Hindlimb muscle (tissue), 1 donor: ENCODE results near the gene IFIT1B. TPM values are rescaled to one million over a fixed set of nuclear protein-coding genes. Genes with fewer than 3 reads are reported as not detected.
"Not testable (repeated sequence)": the region's sequence is repeated elsewhere in the genome, so short reads cannot be mapped to it uniquely, and the experiment has no call there.

ENCODE experiments used
- DNase-seq: peaks from one replicate; pipeline ENCODE4 v3.0.0-alpha.2; 2013
- polyA plus RNA-seq: library from polyadenylated mRNA; unstranded; fragments of 120-200 nt; gene quantifications from one replicate; pipeline ENCODE4 v1.2.1, GENCODE V29; 2013; ENCODE audit not compliant: insufficient read length

The IFIT1B gene
- polyA plus RNA-seq, 1 donor = 0.25 TPM

DNA sequence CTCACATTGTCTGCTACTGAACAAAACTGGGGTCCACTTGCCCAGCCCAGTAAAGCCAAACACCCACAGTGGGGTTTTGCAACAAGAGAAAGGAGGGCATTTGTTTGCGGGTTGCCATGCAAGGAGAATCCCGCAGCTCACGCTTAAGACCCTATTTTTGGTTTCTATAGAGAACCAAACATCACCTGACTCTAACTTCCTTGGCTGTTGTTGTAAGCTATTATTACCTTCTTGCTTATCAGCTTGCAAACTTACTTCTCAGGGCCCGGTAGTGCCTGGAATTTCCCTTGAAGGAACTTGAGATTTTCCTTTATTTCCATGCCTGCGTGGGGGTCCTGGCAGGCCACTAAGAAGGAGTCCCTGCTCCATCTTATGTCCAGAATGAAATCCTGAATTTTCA lies 29.4 kb upstream of the IFIT1B start:
- DNase-seq = no peak

DNA sequence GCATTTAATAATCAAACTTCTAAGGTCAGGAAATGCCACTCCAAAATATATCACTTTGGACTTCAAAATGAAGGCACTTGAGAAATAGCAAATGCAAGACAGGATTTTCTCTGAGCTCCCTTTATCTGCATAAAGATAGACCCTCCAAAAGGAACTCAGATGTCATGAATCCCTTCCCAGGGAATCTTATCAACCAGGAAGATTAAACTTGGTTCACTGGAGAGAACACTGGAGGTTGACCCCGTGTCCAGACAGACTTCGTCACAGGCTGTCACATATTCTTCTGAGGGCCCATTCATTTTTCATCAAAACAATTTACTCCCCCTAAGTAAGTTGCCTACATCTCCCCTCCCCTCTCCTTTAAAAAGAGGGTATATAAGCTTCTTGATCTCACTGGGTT lies 28.9 kb upstream of the IFIT1B start:
- DNase-seq = no peak

- DNase-seq = not testable (repeated sequence)
Measured at GRCh38 chr10:89350631-89351315, 27.1 kb upstream of the IFIT1B start.

DNA sequence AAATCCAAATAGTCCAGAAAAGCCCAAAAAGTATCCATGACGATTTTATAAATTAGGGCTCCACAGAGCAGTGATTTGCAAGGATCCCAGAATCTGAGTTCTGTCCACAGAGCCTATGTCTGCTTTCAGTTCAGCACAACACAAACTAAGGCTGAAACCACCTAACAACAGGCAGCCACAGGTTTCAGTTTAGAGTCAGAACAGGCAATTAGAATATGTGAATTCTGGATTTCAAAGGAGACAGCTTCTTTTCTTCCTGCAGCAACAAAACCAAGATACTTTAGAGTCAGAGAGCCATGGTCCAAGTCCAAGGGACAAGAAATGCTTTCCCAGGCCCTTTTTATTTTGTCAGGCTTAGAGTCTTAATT lies 26.5 kb upstream of the IFIT1B start:
- DNase-seq = no peak

GRCh38 chr10:89351780-89352597 lies 25.9 kb upstream of the IFIT1B start:
- no peak for DNase-seq

GRCh38 chr10:89352802-89353201 lies 25.1 kb upstream of the IFIT1B start:
- DNase-seq = no peak

GRCh38 chr10:89355394-89355931 lies 22.4 kb upstream of the IFIT1B start:
- no peak for DNase-seq

DNA sequence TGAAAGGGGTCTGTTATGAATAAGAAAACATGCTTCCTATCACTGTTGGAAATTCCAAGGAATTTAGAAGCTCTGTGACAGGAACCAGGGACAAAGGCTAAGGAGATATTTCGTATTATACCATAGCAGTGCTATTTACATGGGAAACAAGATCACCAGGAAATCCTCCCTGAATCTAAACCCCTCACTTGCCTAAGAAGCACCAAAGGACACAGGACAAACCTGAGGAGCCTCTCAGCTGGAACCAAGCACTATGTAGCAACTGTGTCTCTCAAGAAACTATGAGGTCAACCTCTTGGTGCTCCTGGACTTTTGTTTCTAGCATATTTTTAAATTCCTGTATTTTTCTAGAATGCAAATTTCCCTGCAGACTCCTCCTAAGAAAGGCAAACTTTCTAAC lies 20.8 kb upstream of the IFIT1B start:
- DNase-seq = no peak

DNA sequence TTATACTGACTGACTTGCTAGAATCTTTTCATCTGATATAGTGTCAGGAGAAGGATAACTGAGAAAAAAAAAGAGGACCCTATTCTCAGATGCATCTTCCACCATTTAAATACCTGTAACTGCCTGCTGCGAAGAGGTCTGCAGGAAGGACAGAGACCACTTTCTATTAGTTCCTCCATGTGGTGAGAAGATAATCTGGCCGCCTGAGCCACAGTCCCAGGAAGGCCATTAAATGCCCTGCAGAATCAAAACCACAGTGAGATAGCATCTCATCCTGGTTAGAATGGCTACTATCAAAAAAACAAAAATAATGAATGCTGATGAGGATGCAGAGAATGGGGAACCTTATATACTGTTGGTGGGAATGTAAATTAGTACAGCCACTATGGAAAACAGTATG lies 19.9 kb upstream of the IFIT1B start:
- DNase-seq = no peak

GRCh38 chr10:89360157-89360556 lies 17.7 kb upstream of the IFIT1B start:
- no peak for DNase-seq

GRCh38 chr10:89362929-89363328 lies 14.9 kb upstream of the IFIT1B start:
- DNase-seq = no peak

DNA sequence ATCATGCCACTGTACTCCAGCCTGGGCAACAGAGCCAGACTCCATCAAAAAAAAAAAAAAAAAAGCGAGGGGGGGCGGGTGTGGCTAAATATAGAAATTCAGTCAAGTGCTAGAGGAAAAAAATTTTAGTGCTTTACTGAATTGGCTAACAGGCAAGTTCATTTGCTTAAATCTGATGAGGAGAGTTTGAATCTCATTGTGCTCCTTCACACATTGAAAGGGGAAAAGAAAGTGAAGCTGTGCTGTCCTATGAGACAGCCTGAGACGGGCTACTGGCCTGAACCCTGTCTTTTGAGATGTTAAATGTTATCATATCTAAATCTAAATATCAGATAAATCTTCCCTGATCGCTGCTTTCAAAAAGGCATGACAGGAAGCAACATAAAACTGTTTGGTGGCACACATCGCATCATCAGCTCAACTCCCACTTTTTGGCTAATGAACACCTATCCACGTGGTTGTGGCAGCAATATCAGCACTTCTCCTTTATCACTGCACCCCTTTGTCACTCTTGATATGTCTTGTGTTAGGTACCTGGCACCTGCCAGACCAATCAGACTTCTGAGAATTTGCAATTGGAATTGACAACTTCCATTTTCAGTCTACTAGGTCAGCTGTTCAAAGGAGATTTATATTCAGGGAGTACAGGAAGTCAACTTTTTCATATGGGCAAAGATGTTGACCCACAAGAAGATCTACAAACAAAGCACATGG lies 14.0 kb upstream of the IFIT1B start:
- DNase-seq = no peak

- no peak for DNase-seq
Measured at GRCh38 chr10:89364531-89364930, 13.3 kb upstream of the IFIT1B start.

- no peak for DNase-seq
Measured at GRCh38 chr10:89367529-89367928, 10.3 kb upstream of the IFIT1B start.

GRCh38 chr10:89368129-89368528 lies 9.7 kb upstream of the IFIT1B start:
- DNase-seq = no peak

- DNase-seq = peak; percentile 54
Measured at GRCh38 chr10:89369156-89370105, 8.4 kb upstream of the IFIT1B start.

DNA sequence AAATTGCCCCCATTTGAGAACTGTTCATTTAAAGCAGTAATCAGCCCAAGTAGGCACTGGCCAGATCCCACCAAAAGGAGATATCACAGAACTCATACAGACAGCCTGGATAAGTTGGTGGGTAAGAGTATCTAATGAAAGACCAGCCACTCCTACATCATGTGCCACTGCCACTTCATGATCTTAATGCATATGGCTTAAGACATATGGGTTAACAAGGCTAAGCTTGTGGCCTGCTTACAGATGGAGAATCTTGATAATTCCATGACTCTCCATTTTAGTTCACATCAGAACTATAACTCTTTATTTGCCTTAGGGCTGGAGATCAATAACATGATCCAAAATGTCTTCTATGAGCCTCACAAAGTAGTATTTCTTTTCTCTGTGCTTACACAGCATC lies 6.8 kb upstream of the IFIT1B start:
- DNase-seq = no peak

DNA sequence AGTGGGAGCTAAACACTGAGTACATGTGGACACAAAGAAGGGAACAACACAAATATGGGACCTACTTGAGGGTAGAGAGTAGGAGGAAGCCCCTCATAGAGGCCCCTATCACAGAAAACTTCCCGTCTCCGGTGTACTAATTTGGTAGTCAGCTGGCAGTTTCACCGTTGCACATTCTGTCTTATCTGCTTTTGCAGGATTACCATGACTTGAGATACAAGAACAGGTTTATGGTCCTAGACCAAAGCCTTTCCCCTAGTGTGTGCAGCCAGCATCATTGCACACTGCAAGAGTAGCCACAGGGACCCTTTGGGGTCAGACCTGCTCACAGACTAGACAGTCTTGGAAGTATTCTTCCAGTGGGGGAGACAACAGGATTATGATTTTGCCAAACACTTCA lies 5.9 kb upstream of the IFIT1B start:
- no peak for DNase-seq

- peak; percentile 80 for DNase-seq
Measured at GRCh38 chr10:89373916-89374711, 3.7 kb upstream of the IFIT1B start.

- DNase-seq = no peak
Measured at GRCh38 chr10:89374713-89375141, 3.1 kb upstream of the IFIT1B start.

DNA sequence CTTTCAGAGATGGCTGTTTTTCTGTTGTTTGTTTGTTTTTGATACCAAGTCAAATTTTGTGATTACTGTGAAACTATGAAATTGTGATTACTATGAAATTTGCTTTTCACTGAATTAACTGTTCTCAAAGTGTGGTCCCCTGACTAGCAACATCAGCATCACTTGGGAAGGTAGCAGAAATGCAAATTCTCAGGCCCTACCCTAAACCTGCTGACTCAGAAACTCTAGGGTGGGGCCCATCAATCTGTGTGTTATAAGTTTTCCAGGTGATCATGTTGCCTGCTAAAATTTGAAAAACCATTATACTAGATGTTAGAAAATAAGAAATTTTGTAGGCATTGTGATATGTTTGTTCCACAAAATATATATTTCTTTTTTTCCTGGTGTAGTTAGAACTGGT lies 1.2 kb downstream of the IFIT1B start:
- DNase-seq = no peak
